ENCODE results near the gene WNT9A.
"Not testable (repeated sequence)": the region's sequence is repeated elsewhere in the genome, so short reads cannot be mapped to it uniquely, and the experiment has no call there.

Gene WNT9A

DNA sequence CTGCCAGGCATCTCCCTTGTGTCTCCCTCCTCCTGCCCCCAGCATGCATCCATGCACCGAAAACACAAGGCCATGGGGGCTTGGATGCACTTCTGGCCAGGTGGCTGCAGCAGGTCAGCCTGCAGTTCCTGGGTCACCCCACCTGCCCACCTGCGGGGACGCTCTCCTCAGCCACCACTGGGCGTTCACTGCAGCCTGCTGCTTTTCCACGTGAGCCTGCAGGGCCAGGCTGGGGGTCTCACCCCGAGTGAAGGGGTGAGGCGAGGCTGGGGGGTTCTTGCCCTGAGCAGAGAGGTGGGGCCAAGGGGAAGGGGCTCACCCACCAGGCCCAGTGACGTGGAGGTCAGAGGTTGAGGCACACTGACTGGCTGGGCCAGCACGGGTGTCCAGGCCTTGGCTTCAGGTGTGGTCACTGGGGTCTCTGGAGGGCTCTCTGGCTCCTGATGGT, 64.6 kb downstream of the WNT9A start:
- DNase-seq (ENCODE audit: low read depth, low spot score): no peak
- no peak overlapping the region for H3K4me3 ChIP-seq (ENCODE audit: low read length)

DNA sequence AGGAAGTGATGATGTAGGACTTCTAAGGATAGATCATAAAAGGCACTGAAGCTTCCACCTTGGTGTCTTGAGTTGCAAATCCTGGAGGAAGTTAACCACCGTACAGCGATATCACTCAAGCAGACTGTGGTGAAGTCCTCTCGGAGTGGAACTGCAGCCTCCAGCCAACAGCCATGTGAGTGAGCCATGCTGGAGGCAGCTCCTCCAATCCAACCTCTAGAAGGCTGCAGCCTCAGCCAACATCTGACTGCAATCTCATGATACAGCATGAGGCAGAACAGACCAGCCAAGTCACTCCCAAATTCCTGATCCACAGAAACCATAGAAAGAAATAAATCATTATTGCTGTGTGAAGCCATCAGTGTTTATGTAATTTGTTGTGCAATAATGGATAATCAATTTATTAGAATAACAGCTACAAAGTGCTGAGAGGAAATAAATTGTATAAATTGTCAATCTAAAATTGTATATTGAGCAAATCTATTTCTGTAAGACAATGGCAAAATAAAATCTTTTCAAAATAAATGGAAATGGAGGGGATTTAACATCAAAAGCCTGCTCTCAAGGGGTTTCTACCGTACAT, 67.3 kb downstream of the WNT9A start:
- DNase-seq (ENCODE audit: low read depth, low spot score): no peak

DNA sequence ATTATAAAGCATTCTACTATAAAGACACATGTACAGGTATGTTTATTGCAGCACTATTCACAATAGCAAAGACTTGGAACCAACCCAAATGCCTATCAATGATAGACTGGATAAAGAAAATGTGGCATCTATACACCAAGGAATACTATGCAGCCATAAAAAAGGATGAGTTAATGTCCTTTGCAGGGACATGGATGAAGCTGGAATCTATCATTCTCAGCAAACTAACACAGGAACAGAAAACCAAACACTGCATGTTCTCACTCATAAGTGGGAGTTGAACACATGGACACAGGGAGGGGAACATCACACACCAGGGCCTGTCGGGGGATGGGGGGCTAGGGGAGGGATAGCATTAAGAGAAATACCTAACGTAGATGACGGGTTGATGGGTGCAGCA, 69.9 kb downstream of the WNT9A start:
- DNase-seq (ENCODE audit: low read depth, low spot score); H3K4me3 ChIP-seq (ENCODE audit: low read length): not testable (repeated sequence)

More for the DNA sequence above, 67.3 kb downstream of the WNT9A start:
- no peak overlapping the region for H3K4me3 ChIP-seq (ENCODE audit: low read length)

DNA sequence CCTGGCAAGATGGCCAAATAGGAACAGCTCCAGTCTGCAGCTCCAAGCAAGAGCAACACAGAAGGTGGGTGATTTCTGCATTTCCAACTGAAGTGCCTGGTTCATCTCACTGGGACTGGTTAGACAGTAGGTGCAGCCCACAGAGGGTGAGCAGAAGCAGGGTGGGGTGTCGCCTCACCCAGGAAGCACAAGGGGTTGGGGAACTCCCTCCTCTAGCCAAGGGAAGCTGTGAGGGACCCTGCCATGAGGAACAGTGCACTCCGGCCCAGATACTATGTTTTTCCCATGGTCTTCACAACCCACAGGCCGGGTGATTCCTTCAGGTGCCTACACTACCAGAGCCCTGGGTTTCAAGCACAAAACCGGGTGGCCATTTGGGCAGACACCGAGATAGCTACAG, 75.8 kb downstream of the WNT9A start:
- H3K4me3 ChIP-seq (ENCODE audit: low read length); DNase-seq (ENCODE audit: low read depth, low spot score): not testable (repeated sequence)

DNA sequence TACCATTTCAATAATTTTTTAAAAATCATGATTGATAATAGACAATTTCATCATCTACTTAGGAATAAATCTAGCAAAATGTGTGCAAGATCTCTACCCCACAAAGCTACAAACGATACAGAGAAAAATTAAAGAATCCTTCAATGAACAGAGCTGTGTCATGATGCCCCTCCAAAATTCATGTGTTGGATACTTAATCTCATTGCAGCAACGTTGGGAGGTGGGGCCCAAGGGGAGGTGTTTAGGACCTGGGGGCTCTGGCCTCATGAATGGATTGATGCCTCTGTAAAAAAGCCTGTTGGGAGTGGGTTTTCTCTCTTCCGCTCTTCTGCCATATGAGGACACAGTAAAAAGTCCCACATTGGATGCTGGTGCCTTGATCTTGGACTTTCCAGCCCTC, 77.4 kb downstream of the WNT9A start:
- peak; percentile 6 for DNase-seq (ENCODE audit: low read depth, low spot score)
- H3K4me3 ChIP-seq (ENCODE audit: low read length): no peak overlapping the region

- DNase-seq (ENCODE audit: low read depth, low spot score): peak; percentile 86
- H3K4me3 ChIP-seq (ENCODE audit: low read length): peak overlapping the region; percentile 20; the same call in 1 of the 2 replicates
Measured at GRCh38 chr1:227869851-227870305, 77.9 kb downstream of the WNT9A start.

DNA sequence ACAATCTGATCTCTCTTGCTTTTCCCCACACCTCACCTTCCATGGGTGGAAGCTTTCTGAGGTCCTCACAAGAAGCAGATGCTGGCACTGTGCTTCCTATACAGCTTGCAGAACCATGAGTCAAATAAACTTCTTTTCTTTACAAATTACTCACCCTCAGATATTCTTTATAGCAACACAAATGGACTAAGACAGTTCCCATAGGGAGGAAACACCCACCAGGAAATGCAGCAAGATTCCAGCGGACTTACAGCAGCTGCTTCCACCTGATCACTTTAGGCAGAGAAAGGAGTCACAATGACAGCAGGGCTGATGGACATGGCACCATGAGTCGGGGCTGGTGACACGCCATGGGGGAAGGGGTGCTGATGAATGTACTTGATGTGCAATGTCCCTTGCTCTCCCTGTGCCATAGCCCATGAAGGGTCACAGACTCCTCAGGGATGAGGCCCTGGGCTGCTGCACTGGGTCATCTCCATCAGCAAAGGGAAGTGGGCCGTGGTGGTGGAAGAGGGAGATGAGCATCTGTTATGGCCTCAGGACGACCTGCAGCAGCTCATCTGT, 78.4 kb downstream of the WNT9A start:
- no peak for DNase-seq (ENCODE audit: low read depth, low spot score)
- peak overlapping the region; percentile 20; the same call in 1 of the 2 replicates for H3K4me3 ChIP-seq (ENCODE audit: low read length)
